Kidney epithelial cell (primary cell): ENCODE data around the gene RAB14. TPM values are rescaled to one million over a fixed set of nuclear protein-coding genes. Genes with fewer than 3 reads are reported as not detected.

Source experiments
- DNase-seq: peaks from one replicate; pipeline ENCODE4 v3.0.0-alpha.2; 2010; ENCODE audit warnings: low read depth
- H3K27me3 ChIP-seq: 2 replicates; pipeline ENCODE4 v1.6.0; 2011; ENCODE audit warnings: low read length; ENCODE audit not compliant: control insufficient read depth, insufficient read depth
- H3K36me3 ChIP-seq: 2 replicates; pipeline ENCODE4 v1.5.1; 2011; ENCODE audit warnings: low read length; ENCODE audit not compliant: control insufficient read depth, insufficient read depth
- H3K4me3 ChIP-seq: 2 replicates; pipeline ENCODE4 v1.5.1; 2011; ENCODE audit warnings: low read depth, mild to moderate bottlenecking, control low read depth, low read length
- CTCF ChIP-seq: IDR thresholded peaks from 2 replicates; pipeline ENCODE4 v1.5.1; 2011; ENCODE audit warnings: mild to moderate bottlenecking, moderate library complexity, low read length, control low read depth, inconsistent platforms; ENCODE audit not compliant: insufficient read depth, poor library complexity, severe bottlenecking
- total RNA-seq: library from RNA; depleted of rRNA; stranded (reverse); fragments of >200 nt; gene quantifications from 2 replicates; pipeline ENCODE4 v1.2.3, GENCODE V29; 2015

Gene RAB14
- total RNA-seq, 1 donor from 2014 or later, result 38.1 TPM

DNA sequence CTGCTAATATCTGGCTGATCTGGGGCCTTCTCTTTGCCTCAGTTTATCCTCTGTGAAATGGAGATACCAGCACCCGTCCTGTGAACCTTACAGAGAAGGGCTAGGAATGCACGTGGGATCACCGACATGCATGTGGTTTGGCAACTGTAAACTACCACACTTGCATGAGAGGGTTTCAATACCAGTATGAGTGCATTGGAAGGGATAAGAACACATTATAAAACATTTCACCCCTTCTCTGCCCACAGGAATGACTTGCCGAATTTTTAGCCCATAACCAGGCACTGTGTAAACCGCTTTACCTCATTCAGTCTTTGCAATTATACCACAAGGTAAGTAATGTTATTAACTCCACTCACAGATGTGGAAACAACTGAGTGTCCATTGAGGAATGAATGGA lies 8.9 kb upstream of the RAB14 start:
- DNase-seq, result no peak
- Histone ChIP-seq H3K36me3 (no peaks in the 10 kb centered on the region), H3K4me3 (no peak overlapping the region), H3K27me3 (no peaks in the 10 kb centered on the region)
- no peak for TF ChIP-seq CTCF

- H3K36me3 ChIP-seq, result no peaks in the 10 kb centered on the region
- no peaks in the 10 kb centered on the region for H3K27me3 ChIP-seq
- H3K4me3 ChIP-seq, result no peak overlapping the region
- no peak for DNase-seq
- TF ChIP-seq CTCF, result no peak
These were observed 5.8 kb upstream of the RAB14 start for GRCh38 chr9:121207371-121207940.

- no peak overlapping the region for H3K4me3 ChIP-seq
- no peaks in the 10 kb centered on the region for H3K36me3 ChIP-seq
- H3K27me3 ChIP-seq, result no peaks in the 10 kb centered on the region
- TF ChIP-seq CTCF, result no peak
- DNase-seq, result no peak
These were observed 5.1 kb upstream of the RAB14 start for GRCh38 chr9:121206516-121207370.

- Histone ChIP-seq H3K36me3 (no peaks in the 10 kb centered on the region), H3K4me3 (no peak overlapping the region), H3K27me3 (no peaks in the 10 kb centered on the region)
- DNase-seq, result no peak
- TF ChIP-seq CTCF, result no peak
These were observed 2.9 kb upstream of the RAB14 start for GRCh38 chr9:121204611-121205010.

GRCh38 chr9:121204121-121204520 lies 2.5 kb upstream of the RAB14 start:
- no peaks in the 10 kb centered on the region for H3K27me3 ChIP-seq
- no peak overlapping the region for H3K4me3 ChIP-seq
- no peaks in the 10 kb centered on the region for H3K36me3 ChIP-seq
- DNase-seq, result no peak
- TF ChIP-seq CTCF, result no peak
